ENCODE results near the gene NEDD4. TPM values are rescaled to one million over a fixed set of nuclear protein-coding genes. Genes with fewer than 3 reads are reported as not detected.

Gene NEDD4
- total and polyA plus RNA-seq, 2 of the 4 experiments (the other 2 are of a cell fraction) = 27.4 to 80.7 TPM

DNA sequence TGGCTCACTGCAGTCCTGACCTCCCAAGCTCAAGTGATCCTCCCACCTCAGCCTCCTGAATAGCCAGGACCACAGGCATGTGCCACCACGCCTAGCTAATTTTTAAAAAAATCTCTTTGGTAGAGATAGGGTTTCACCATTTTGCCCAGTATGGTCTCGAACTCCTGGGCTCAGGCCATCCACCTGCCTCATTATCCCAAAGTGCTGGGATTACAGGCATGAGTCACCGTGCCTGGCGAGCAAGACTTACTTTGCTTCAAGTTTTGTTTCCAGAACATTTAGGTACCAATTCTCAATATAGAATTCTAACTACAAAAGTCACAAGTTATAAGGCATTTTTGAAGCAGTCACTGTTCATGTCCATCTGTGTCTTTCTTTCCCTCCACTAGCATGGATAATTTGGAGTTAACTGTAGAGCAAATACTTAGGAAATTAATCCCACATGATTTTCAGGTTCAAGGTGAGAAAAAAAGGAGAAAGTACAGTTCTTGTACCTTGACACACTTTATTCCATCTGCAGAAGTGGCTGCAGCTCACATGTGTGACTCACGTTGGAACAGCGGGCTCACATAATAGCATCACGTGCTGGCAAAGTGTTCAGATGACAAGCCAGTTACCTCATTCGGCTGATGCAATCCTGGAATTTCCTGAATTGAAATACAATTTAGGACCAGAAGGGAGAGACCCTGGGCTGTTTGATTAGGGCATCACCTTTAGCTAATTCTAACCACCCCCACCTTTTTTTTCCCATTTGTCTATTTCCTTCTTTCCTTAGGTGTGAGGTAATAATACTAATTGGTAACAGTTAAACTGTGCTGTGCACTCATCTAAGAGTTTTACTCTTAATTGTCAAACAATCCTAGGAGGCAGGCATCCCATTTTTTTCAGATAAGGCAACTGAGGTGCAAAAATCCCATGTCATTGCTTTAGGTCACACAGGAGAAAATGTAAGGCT lies 46.9 kb upstream of the NEDD4 start (continued):
- TF ChIP-seq RFX5 (IDR thresholded peaks at IDR 0.05; ENCODE audit: low read depth, low read length) (peak; percentile 40; the same call in 1 of the 2 replicates), POLR2A (IDR thresholded peaks at IDR 0.05; ENCODE audit: low read depth, low read length) (no peak), MXI1 (IDR thresholded peaks at IDR 0.05; ENCODE audit: borderline replicate concordance, low read depth, low read length) (peak; percentile 73; the same call in 1 of the 2 replicates)

DNA sequence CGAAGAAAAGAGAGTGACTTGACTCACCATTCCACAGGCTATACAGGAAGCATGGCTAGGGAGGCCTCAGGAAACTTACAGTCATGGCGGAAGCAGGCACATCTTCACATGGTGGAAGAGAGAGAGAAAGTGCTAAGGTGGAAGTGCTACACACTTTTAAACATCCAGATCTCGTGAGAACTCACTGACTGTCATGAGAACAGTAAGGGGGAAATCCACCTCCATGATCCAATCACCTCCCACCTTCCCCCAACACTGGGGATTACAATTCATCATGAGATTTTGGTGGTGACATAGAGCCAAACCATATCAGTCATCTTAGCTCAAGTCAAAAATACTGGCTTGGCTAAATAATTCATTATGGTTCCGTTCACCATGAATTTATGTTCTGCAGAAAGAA lies 45.3 kb upstream of the NEDD4 start:
- peak overlapping the region; percentile 93; the same call in 1 of the 3 replicates for H2BK15ac ChIP-seq (ENCODE audit: low read depth, low read length)
- no peak overlapping the region for H3K4me2 ChIP-seq (ENCODE audit: low read depth, low read length)
- 0 out of 2 replicates have a peak overlapping the region, but pooled peaks have one; percentile 32 for H3K23ac ChIP-seq (ENCODE audit: low read depth, low read length)
- H3K27me3 ChIP-seq (ENCODE audit: control insufficient read depth, insufficient read depth, low read length) = no peaks in the 10 kb centered on the region
- peak overlapping the region; percentile 54 for H3K14ac ChIP-seq (replicated peaks; ENCODE audit: low read depth, low read length)
- no peaks in the 10 kb centered on the region for H4K20me1 ChIP-seq (ENCODE audit: insufficient read depth, low read length)
- H3K79me1 ChIP-seq (ENCODE audit: low read depth in 1 of 2, low read length in 2 of 2) = no peaks in the 10 kb centered on the region
- H3K9ac ChIP-seq (ENCODE audit: low read depth, low read length) = no peak overlapping the region
- intact Hi-C loops (cut with micrococcal nuclease) = no loop called here
- TF ChIP-seq MXI1 (IDR thresholded peaks at IDR 0.05; ENCODE audit: borderline replicate concordance, low read depth, low read length) = no peak
- TF ChIP-seq, protein P1, sequence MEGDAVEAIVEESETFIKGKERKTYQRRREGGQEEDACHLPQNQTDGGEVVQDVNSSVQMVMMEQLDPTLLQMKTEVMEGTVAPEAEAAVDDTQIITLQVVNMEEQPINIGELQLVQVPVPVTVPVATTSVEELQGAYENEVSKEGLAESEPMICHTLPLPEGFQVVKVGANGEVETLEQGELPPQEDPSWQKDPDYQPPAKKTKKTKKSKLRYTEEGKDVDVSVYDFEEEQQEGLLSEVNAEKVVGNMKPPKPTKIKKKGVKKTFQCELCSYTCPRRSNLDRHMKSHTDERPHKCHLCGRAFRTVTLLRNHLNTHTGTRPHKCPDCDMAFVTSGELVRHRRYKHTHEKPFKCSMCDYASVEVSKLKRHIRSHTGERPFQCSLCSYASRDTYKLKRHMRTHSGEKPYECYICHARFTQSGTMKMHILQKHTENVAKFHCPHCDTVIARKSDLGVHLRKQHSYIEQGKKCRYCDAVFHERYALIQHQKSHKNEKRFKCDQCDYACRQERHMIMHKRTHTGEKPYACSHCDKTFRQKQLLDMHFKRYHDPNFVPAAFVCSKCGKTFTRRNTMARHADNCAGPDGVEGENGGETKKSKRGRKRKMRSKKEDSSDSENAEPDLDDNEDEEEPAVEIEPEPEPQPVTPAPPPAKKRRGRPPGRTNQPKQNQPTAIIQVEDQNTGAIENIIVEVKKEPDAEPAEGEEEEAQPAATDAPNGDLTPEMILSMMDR (conservative IDR thresholded peaks at IDR 0.05; ENCODE audit: low read depth, low read length) = no peak
- no peak for TF ChIP-seq MAFK (IDR thresholded peaks at IDR 0.05; ENCODE audit: low read depth, low read length)
- TF ChIP-seq RCOR1 (IDR thresholded peaks at IDR 0.05; ENCODE audit: insufficient replicate concordance, low read length) = no peak
- TF ChIP-seq RFX5 (IDR thresholded peaks at IDR 0.05; ENCODE audit: low read depth, low read length) = no peak
- ChIA-PET POLR2A (ENCODE audit: unreplicated experiment) (no interaction called here), CTCF (interaction anchor here (1.2 kb wide), 1 partner anchor 20 kb away, joined by 4 read pairs; no protein-coding TSS in a partner anchor)
- H2BK5ac ChIP-seq (ENCODE audit: low read depth, low read length, poor library complexity, severe bottlenecking) = peak overlapping the region; percentile 29
- peak overlapping the region; percentile 69; the same call in 1 of the 2 replicates for H3K4ac ChIP-seq (ENCODE audit: low read depth, low read length)
- peak overlapping the region; percentile 9; the same call in 1 of the 2 replicates for H4K5ac ChIP-seq (ENCODE audit: low read depth, low read length)
- H3K9me1 ChIP-seq (ENCODE audit: insufficient read depth, low read length) = peaks cover 18% of the 10 kb centered on the region
- H4K8ac ChIP-seq (ENCODE audit: low read depth in 2 of 2, low read length in 2 of 2) = peak overlapping the region in 1 of 2 experiments; percentile 67; a peak in 2 of 4 replicates
- no peak overlapping the region for H2AFZ ChIP-seq (replicated peaks; ENCODE audit: low read length, poor library complexity)
- peaks cover 16% of the 10 kb centered on the region for H3K4me1 ChIP-seq (ENCODE audit: control insufficient read depth, insufficient read depth, low read length)
- in situ Hi-C loops (cut with MboI; ENCODE audit: low sequenced_read_pairs) = no loop called here
- no peak overlapping the region for H3K4me3 ChIP-seq (ENCODE audit: insufficient read depth, low read depth, low read length)
- no peaks in the 10 kb centered on the region for H3K36me3 ChIP-seq (ENCODE audit: control insufficient read depth, insufficient read depth, low read length)
- H3K56ac ChIP-seq (ENCODE audit: extremely low read depth, insufficient read depth, low read length) = no peak overlapping the region
- dilution Hi-C loops (cut with HindIII; ENCODE audit: low sequenced_read_pairs, unreplicated experiment) = no loop called here
- DNase-seq (no peak), ATAC-seq (ENCODE audit: low read depth) (no peak)
- no TSS peak for BruUV-seq (replicated peaks)
- peak overlapping the region; percentile 78 for H2AK5ac ChIP-seq (ENCODE audit: low read depth, low read length)
- H3K18ac ChIP-seq (ENCODE audit: low read depth, low read length) = peak overlapping the region; percentile 57
- no peak overlapping the region for H2AK9ac ChIP-seq (replicated peaks; ENCODE audit: low read depth, low read length, poor library complexity)
- H2BK120ac ChIP-seq (ENCODE audit: low read depth, low read length) = peak overlapping the region; percentile 68
- peak overlapping the region; percentile 66; the same call in 1 of the 2 replicates for H2BK20ac ChIP-seq (ENCODE audit: low read depth, low read length)
- H3K9me3 ChIP-seq (ENCODE audit: control insufficient read depth, insufficient read depth, low read length) = no peaks in the 10 kb centered on the region
- H4K91ac ChIP-seq (ENCODE audit: insufficient read depth, low read depth, low read length) = peak overlapping the region; percentile 38; the same call in 1 of the 2 replicates
- H3K27ac ChIP-seq (ENCODE audit: insufficient read depth, low read length) = no peak overlapping the region
- WGBS, 2 experiments (ENCODE audit: extremely low coverage in 2 of 2, insufficient read length in 1 of 2) = no CpG with 5 or more reads among the region's 4 CpGs

All from IMR-90 (cell line).